GM23338 (cell line): ENCODE results near the gene NR3C1. TPM values are rescaled to one million over a fixed set of nuclear protein-coding genes. Genes with fewer than 3 reads are reported as not detected.

Experiments used
- ATAC-seq: fragments of 200-7000 bp; cut with Tn5 transposase; 3 replicates; pipeline ENCODE4 v1.9.1; 2020
- DNase-seq: peaks from one replicate; pipeline ENCODE4 v3.0.0-alpha.2; 2015; ENCODE audit warnings: low spot score
- H2AFZ ChIP-seq: fragments of 200-600 bp; sonication (generic); 2 replicates; pipeline ENCODE4 v1.8.0; 2016; ENCODE audit warnings: antibody characterized with exemption, mild to moderate bottlenecking, moderate library complexity
- H3F3A ChIP-seq: fragments of 200-600 bp; sonication (generic); replicated peaks from 2 replicates; pipeline ENCODE4 v1.8.0; 2017; ENCODE audit warnings: antibody characterized with exemption, mixed run types, low read depth
- H3K27ac ChIP-seq: fragments of 200-600 bp; sonication (generic); 2 replicates; pipeline ENCODE4 v1.6.1; 2016; ENCODE audit warnings: low read depth
- H3K27me3 ChIP-seq: fragments of 200-600 bp; sonication (generic); 2 replicates; pipeline ENCODE4 v1.8.0; 2016; ENCODE audit warnings: mild to moderate bottlenecking, mixed run types, moderate library complexity; ENCODE audit not compliant: insufficient read depth
- H3K36me3 ChIP-seq: fragments of 200-600 bp; sonication (generic); 2 replicates; pipeline ENCODE4 v1.8.0; 2016; ENCODE audit warnings: mild to moderate bottlenecking; ENCODE audit not compliant: insufficient read depth
- H3K4me1 ChIP-seq: fragments of 200-600 bp; sonication (generic); 2 replicates; pipeline ENCODE4 v1.8.0; 2016; ENCODE audit warnings: mild to moderate bottlenecking, moderate library complexity; ENCODE audit not compliant: insufficient read depth
- H3K4me2 ChIP-seq: fragments of 200-600 bp; sonication (generic); 2 replicates; pipeline ENCODE4 v1.7.1; 2017; ENCODE audit warnings: mixed run types
- H3K4me3 ChIP-seq: fragments of 200-600 bp; sonication (generic); 2 replicates; pipeline ENCODE4 v1.6.1; 2016; ENCODE audit warnings: mixed run types
- H3K79me2 ChIP-seq: fragments of 200-600 bp; sonication (generic); replicated peaks from 2 replicates; pipeline ENCODE4 v1.8.0; 2017; ENCODE audit warnings: mild to moderate bottlenecking; ENCODE audit not compliant: insufficient read depth
- H3K9me2 ChIP-seq: fragments of 200-600 bp; sonication (generic); 2 replicates; pipeline ENCODE4 v1.8.0; 2017; ENCODE audit not compliant: insufficient read depth
- H4K20me1 ChIP-seq: fragments of 200-600 bp; sonication (generic); replicated peaks from 2 replicates; pipeline ENCODE4 v1.8.0; 2017; ENCODE audit warnings: mild to moderate bottlenecking; ENCODE audit not compliant: insufficient read depth
- H3K27ac Mint-ChIP-seq: 2 replicates; pipeline ENCODE4 v1.8.0; 2020; ENCODE audit warnings: inconsistent platforms, mild to moderate bottlenecking, moderate library complexity, mixed read lengths
- H3K27me3 Mint-ChIP-seq: 3 replicates; pipeline ENCODE4 v1.8.0; 2022; ENCODE audit warnings: low read depth, mild to moderate bottlenecking, moderate library complexity, mixed read lengths, inconsistent platforms; ENCODE audit not compliant: insufficient read depth, poor library complexity
- H3K36me3 Mint-ChIP-seq: 3 replicates; pipeline ENCODE4 v1.8.0; 2021; ENCODE audit warnings: low read depth, mild to moderate bottlenecking, inconsistent platforms, moderate library complexity, mixed read lengths
- H3K4me1 Mint-ChIP-seq: 3 replicates; pipeline ENCODE4 v1.8.0; 2020; ENCODE audit warnings: mild to moderate bottlenecking, inconsistent platforms, mixed read lengths
- H3K4me3 Mint-ChIP-seq: 3 replicates; pipeline ENCODE4 v1.8.0; 2021; ENCODE audit warnings: moderate library complexity, mild to moderate bottlenecking, inconsistent platforms, mixed read lengths
- H3K9me3 Mint-ChIP-seq: 3 replicates; pipeline ENCODE4 v1.8.0; 2020; ENCODE audit warnings: moderate library complexity, mild to moderate bottlenecking, inconsistent platforms, mixed read lengths
- CREB1 ChIP-seq: fragments of 250-450 bp; sonication (Bioruptor Pico); IDR thresholded peaks from 2 replicates; pipeline ENCODE4 v1.5.0; 2020; ENCODE audit warnings: low read depth, mild to moderate bottlenecking, moderate library complexity
- EZH2 ChIP-seq: fragments of 200-600 bp; sonication (generic); IDR thresholded peaks from one replicate; pipeline ENCODE4 v1.8.0; 2017; ENCODE audit warnings: antibody characterized with exemption, mild to moderate bottlenecking, low read depth; ENCODE audit not compliant: unreplicated experiment
- EZH2phosphoT487 ChIP-seq: fragments of 200-600 bp; sonication (generic); IDR thresholded peaks from one replicate; pipeline ENCODE4 v1.8.1; 2018; ENCODE audit warnings: antibody characterized with exemption; ENCODE audit not compliant: unreplicated experiment
- JUNB ChIP-seq: IDR thresholded peaks from one replicate; pipeline ENCODE4 v1.6.1; 2016; ENCODE audit warnings: antibody characterized with exemption; ENCODE audit not compliant: unreplicated experiment
- NANOG ChIP-seq: IDR thresholded peaks from 2 replicates; pipeline ENCODE4 v1.6.1; 2016; ENCODE audit warnings: antibody characterized with exemption, borderline replicate concordance
- POLR2AphosphoS5 ChIP-seq: IDR thresholded peaks from 2 replicates; pipeline ENCODE4 v1.6.1; 2016; ENCODE audit warnings: antibody characterized with exemption, low read depth
- STAT1 ChIP-seq: IDR thresholded peaks from one replicate; pipeline ENCODE4 v1.6.1; 2016; ENCODE audit warnings: antibody characterized with exemption; ENCODE audit not compliant: unreplicated experiment
- ZNF114 ChIP-seq: fragments of 250-450 bp; sonication (Bioruptor Pico); IDR thresholded peaks from 2 replicates; pipeline ENCODE4 v1.5.0; 2020; ENCODE audit warnings: mild to moderate bottlenecking, moderate library complexity
- ZNF331 ChIP-seq: fragments of 250-450 bp; sonication (Bioruptor Pico); IDR thresholded peaks from 2 replicates; pipeline ENCODE4 v1.5.0; 2020; ENCODE audit warnings: low read depth, mild to moderate bottlenecking, moderate library complexity
- polyA plus RNA-seq: library from polyadenylated mRNA; unstranded; fragments of >200 nt; fragmentation: Nextera tagmentation; extraction: Ambion mirVana; gene quantifications from 2 replicates; pipeline ENCODE4 v1.2.1, GENCODE V29; 2016
- total RNA-seq: library from RNA; depleted of rRNA; stranded (reverse); fragments of >200 nt; shearing (Covaris generic); gene quantifications from 2 replicates; pipeline ENCODE4 v1.2.3, GENCODE V29; 2014
- TF ChIP-seq, protein P1 (sequence below): fragments of 250-450 bp; sonication (Bioruptor Pico); IDR thresholded peaks from 2 replicates; pipeline ENCODE4 v1.5.0; 2020; ENCODE audit warnings: mild to moderate bottlenecking, moderate library complexity
- TF ChIP-seq, protein P2 (sequence below): IDR thresholded peaks from 2 replicates; pipeline ENCODE4 v1.6.1; 2016; ENCODE audit warnings: antibody characterized with exemption
- TF ChIP-seq, protein P3 (sequence below), 2 experiments: fragments of 200-600 bp in 1 of 2; sonication (generic) in 1 of 2; conservative IDR thresholded peaks; 2 replicates each; pipeline versions ENCODE4 v1.5.1 to v1.6.1; 2016 to 2017; ENCODE audit warnings: antibody characterized with exemption in 2 of 2, low read depth in 2 of 2, mild to moderate bottlenecking in 2 of 2, moderate library complexity in 1 of 2
- TF ChIP-seq, protein P4 (sequence below): IDR thresholded peaks from one replicate; pipeline ENCODE4 v1.6.1; 2018; ENCODE audit warnings: antibody characterized with exemption; ENCODE audit not compliant: unreplicated experiment

Gene NR3C1
- total and polyA plus RNA-seq, 2 experiments from 2014 or later = 1.2 to 4.6 TPM

DNA sequence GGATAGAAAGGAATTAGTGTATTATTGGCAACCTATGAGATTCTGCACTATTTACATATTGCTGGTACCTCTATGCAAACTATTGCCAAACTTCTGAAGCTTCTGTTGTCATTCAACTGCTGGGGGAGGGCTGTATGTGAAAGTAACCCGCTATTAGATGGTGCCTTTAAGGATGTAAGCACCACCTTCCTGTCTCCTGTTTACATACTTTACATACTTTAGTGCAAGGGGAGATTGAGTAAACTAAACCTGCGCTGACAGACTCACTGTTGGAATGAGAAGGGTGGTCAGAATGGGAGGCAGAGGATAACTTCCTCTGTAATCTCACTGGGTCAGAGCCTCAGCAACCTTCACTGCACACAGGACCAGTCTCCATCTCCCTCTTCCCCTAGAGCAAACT is 123.8 kb downstream of the NR3C1 start (continued):
- TF ChIP-seq NANOG = no peak

DNA sequence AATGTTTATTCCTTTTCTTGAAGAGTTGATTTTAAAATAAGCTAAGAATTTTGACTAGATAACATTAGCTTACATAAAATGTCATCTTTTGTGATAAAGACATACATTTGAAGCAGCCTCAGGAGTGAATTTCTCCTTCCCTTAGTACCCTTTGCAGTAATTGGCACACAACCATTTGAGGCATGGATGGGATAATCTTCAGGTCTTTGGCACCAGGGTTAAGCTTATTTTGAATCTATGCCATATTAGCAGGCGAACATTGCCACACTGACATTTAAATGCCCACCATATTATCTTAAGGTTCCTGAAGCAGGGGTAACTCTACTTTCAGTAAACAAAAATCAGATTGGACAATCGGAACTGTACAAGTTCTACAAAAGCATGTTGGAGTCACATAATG is 126.0 kb downstream of the NR3C1 start:
- TF ChIP-seq, protein P1, sequence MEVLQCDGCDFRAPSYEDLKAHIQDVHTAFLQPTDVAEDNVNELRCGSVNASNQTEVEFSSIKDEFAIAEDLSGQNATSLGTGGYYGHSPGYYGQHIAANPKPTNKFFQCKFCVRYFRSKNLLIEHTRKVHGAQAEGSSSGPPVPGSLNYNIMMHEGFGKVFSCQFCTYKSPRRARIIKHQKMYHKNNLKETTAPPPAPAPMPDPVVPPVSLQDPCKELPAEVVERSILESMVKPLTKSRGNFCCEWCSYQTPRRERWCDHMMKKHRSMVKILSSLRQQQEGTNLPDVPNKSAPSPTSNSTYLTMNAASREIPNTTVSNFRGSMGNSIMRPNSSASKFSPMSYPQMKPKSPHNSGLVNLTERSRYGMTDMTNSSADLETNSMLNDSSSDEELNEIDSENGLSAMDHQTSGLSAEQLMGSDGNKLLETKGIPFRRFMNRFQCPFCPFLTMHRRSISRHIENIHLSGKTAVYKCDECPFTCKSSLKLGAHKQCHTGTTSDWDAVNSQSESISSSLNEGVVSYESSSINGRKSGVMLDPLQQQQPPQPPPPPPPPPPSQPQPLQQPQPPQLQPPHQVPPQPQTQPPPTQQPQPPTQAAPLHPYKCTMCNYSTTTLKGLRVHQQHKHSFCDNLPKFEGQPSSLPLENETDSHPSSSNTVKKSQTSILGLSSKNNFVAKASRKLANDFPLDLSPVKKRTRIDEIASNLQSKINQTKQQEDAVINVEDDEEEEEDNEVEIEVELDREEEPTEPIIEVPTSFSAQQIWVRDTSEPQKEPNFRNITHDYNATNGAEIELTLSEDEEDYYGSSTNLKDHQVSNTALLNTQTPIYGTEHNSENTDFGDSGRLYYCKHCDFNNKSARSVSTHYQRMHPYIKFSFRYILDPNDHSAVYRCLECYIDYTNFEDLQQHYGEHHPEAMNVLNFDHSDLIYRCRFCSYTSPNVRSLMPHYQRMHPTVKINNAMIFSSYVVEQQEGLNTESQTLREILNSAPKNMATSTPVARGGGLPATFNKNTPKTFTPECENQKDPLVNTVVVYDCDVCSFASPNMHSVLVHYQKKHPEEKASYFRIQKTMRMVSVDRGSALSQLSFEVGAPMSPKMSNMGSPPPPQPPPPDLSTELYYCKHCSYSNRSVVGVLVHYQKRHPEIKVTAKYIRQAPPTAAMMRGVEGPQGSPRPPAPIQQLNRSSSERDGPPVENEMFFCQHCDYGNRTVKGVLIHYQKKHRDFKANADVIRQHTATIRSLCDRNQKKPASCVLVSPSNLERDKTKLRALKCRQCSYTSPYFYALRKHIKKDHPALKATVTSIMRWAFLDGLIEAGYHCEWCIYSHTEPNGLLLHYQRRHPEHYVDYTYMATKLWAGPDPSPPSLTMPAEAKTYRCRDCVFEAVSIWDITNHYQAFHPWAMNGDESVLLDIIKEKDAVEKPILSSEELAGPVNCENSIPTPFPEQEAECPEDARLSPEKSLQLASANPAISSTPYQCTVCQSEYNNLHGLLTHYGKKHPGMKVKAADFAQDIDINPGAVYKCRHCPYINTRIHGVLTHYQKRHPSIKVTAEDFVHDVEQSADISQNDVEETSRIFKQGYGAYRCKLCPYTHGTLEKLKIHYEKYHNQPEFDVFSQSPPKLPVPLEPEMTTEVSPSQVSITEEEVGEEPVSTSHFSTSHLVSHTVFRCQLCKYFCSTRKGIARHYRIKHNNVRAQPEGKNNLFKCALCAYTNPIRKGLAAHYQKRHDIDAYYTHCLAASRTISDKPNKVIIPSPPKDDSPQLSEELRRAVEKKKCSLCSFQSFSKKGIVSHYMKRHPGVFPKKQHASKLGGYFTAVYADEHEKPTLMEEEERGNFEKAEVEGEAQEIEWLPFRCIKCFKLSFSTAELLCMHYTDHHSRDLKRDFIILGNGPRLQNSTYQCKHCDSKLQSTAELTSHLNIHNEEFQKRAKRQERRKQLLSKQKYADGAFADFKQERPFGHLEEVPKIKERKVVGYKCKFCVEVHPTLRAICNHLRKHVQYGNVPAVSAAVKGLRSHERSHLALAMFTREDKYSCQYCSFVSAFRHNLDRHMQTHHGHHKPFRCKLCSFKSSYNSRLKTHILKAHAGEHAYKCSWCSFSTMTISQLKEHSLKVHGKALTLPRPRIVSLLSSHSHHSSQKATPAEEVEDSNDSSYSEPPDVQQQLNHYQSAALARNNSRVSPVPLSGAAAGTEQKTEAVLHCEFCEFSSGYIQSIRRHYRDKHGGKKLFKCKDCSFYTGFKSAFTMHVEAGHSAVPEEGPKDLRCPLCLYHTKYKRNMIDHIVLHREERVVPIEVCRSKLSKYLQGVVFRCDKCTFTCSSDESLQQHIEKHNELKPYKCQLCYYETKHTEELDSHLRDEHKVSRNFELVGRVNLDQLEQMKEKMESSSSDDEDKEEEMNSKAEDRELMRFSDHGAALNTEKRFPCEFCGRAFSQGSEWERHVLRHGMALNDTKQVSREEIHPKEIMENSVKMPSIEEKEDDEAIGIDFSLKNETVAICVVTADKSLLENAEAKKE (CRISPR knock-in tag) = no peak
- TF ChIP-seq POLR2AphosphoS5 (no peak), CREB1 (CRISPR knock-in tag) (no peak), STAT1 (no peak), ZNF331 (no peak), ZNF114 (CRISPR knock-in tag) (no peak), EZH2 (no peak), JUNB (no peak), EZH2phosphoT487 (no peak), NANOG (no peak)
- TF ChIP-seq, protein P2, sequence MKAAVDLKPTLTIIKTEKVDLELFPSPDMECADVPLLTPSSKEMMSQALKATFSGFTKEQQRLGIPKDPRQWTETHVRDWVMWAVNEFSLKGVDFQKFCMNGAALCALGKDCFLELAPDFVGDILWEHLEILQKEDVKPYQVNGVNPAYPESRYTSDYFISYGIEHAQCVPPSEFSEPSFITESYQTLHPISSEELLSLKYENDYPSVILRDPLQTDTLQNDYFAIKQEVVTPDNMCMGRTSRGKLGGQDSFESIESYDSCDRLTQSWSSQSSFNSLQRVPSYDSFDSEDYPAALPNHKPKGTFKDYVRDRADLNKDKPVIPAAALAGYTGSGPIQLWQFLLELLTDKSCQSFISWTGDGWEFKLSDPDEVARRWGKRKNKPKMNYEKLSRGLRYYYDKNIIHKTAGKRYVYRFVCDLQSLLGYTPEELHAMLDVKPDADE = no peak
- TF ChIP-seq, protein P3, sequence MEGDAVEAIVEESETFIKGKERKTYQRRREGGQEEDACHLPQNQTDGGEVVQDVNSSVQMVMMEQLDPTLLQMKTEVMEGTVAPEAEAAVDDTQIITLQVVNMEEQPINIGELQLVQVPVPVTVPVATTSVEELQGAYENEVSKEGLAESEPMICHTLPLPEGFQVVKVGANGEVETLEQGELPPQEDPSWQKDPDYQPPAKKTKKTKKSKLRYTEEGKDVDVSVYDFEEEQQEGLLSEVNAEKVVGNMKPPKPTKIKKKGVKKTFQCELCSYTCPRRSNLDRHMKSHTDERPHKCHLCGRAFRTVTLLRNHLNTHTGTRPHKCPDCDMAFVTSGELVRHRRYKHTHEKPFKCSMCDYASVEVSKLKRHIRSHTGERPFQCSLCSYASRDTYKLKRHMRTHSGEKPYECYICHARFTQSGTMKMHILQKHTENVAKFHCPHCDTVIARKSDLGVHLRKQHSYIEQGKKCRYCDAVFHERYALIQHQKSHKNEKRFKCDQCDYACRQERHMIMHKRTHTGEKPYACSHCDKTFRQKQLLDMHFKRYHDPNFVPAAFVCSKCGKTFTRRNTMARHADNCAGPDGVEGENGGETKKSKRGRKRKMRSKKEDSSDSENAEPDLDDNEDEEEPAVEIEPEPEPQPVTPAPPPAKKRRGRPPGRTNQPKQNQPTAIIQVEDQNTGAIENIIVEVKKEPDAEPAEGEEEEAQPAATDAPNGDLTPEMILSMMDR (conservative IDR thresholded peaks at IDR 0.05; ENCODE audit: low read depth in 2 of 2) = no peak
- TF ChIP-seq, protein P4, sequence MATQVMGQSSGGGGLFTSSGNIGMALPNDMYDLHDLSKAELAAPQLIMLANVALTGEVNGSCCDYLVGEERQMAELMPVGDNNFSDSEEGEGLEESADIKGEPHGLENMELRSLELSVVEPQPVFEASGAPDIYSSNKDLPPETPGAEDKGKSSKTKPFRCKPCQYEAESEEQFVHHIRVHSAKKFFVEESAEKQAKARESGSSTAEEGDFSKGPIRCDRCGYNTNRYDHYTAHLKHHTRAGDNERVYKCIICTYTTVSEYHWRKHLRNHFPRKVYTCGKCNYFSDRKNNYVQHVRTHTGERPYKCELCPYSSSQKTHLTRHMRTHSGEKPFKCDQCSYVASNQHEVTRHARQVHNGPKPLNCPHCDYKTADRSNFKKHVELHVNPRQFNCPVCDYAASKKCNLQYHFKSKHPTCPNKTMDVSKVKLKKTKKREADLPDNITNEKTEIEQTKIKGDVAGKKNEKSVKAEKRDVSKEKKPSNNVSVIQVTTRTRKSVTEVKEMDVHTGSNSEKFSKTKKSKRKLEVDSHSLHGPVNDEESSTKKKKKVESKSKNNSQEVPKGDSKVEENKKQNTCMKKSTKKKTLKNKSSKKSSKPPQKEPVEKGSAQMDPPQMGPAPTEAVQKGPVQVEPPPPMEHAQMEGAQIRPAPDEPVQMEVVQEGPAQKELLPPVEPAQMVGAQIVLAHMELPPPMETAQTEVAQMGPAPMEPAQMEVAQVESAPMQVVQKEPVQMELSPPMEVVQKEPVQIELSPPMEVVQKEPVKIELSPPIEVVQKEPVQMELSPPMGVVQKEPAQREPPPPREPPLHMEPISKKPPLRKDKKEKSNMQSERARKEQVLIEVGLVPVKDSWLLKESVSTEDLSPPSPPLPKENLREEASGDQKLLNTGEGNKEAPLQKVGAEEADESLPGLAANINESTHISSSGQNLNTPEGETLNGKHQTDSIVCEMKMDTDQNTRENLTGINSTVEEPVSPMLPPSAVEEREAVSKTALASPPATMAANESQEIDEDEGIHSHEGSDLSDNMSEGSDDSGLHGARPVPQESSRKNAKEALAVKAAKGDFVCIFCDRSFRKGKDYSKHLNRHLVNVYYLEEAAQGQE = no peak
- H3K27me3 ChIP-seq = no peaks in the 10 kb centered on the region
- H4K20me1 ChIP-seq = no peaks in the 10 kb centered on the region
- DNase-seq (no peak), ATAC-seq (no peak)
- peaks cover 18% of the 10 kb centered on the region for H3K4me1 ChIP-seq
- H3F3A ChIP-seq = no peaks in the 10 kb centered on the region
- H3K4me3 Mint-ChIP-seq = no peak overlapping the region
- H3K4me1 Mint-ChIP-seq = peaks cover 20% of the 10 kb centered on the region
- H3K27ac ChIP-seq = no peak overlapping the region
- H3K27me3 Mint-ChIP-seq = no peaks in the 10 kb centered on the region
- no peak overlapping the region for H3K4me3 ChIP-seq
- no peaks in the 10 kb centered on the region for H3K9me3 Mint-ChIP-seq
- H3K27ac Mint-ChIP-seq = no peak overlapping the region
- no peak overlapping the region for H2AFZ ChIP-seq
- H3K9me2 ChIP-seq = no peaks in the 10 kb centered on the region
- H3K4me2 ChIP-seq = no peak overlapping the region
- no peaks in the 10 kb centered on the region for H3K79me2 ChIP-seq
- H3K36me3 ChIP-seq = no peaks in the 10 kb centered on the region
- H3K36me3 Mint-ChIP-seq = no peaks in the 10 kb centered on the region
